ENCODE measurements around the gene CSTPP1.

DNA sequence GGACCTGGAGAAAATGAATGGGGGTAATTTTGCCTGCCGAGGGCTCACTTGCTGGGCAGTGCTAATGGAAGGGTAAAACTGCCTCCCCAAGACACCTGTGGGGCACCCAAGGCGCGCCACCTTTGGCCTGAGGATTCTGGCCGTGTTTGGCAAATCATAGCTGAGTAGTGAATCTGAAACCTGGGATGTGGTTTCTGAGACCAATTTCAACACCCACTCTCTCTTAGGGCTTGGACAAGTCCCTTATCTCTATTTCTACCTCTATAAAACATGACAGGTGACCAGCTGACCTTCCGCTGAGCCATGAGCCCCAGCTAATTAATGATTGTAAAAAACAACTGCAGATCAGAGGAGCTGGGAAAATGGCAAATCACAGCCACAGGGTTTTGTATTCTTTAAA, 251.2 kb downstream of the CSTPP1 start:
- no peak for TF ChIP-seq EZH2 (IDR thresholded peaks at IDR 0.05; ENCODE audit: borderline replicate concordance, low read depth, low read length, severe bottlenecking)
- TF ChIP-seq CTCF (IDR thresholded peaks at IDR 0.05; ENCODE audit: borderline replicate concordance, extremely low read depth, low read length, poor library complexity, severe bottlenecking): no peak

Data from DND-41 (cell line).